ENCODE results near the gene PCDHGA2.

- TF ChIP-seq, protein P1, sequence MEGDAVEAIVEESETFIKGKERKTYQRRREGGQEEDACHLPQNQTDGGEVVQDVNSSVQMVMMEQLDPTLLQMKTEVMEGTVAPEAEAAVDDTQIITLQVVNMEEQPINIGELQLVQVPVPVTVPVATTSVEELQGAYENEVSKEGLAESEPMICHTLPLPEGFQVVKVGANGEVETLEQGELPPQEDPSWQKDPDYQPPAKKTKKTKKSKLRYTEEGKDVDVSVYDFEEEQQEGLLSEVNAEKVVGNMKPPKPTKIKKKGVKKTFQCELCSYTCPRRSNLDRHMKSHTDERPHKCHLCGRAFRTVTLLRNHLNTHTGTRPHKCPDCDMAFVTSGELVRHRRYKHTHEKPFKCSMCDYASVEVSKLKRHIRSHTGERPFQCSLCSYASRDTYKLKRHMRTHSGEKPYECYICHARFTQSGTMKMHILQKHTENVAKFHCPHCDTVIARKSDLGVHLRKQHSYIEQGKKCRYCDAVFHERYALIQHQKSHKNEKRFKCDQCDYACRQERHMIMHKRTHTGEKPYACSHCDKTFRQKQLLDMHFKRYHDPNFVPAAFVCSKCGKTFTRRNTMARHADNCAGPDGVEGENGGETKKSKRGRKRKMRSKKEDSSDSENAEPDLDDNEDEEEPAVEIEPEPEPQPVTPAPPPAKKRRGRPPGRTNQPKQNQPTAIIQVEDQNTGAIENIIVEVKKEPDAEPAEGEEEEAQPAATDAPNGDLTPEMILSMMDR (IDR thresholded peaks at IDR 0.05; ENCODE audit: poor library complexity, severe bottlenecking) = no peak
- TF ChIP-seq EZH2 (IDR thresholded peaks at IDR 0.05; ENCODE audit: borderline replicate concordance, insufficient read depth, low read length, poor library complexity, severe bottlenecking) (no peak), POLR2AphosphoS5 (IDR thresholded peaks at IDR 0.05) (no peak), EP300 (conservative IDR thresholded peaks at IDR 0.05; ENCODE audit: poor library complexity, severe bottlenecking) (no peak), TAF1 (IDR thresholded peaks at IDR 0.05; ENCODE audit: low read depth) (no peak), RAD21 (conservative IDR thresholded peaks at IDR 0.05) (no peak), SMC3 (conservative IDR thresholded peaks at IDR 0.05; ENCODE audit: poor library complexity) (no peak)
These were observed 31.7 kb downstream of the PCDHGA2 start, which contains the start of gene PCDHGB3 for GRCh38 chr5:141369994-141370848.

Data from neural cell (in vitro differentiated cells).